GM21381 (cell line): ENCODE results near the gene NOL8.

Experiments used
- ATAC-seq: cut with Tn5 transposase; IDR thresholded peaks from one replicate; pipeline ENCODE4 v1.9.1; 2021; ENCODE audit warnings: mild to moderate bottlenecking, moderate library complexity; ENCODE audit not compliant: unreplicated experiment

The NOL8 gene

DNA sequence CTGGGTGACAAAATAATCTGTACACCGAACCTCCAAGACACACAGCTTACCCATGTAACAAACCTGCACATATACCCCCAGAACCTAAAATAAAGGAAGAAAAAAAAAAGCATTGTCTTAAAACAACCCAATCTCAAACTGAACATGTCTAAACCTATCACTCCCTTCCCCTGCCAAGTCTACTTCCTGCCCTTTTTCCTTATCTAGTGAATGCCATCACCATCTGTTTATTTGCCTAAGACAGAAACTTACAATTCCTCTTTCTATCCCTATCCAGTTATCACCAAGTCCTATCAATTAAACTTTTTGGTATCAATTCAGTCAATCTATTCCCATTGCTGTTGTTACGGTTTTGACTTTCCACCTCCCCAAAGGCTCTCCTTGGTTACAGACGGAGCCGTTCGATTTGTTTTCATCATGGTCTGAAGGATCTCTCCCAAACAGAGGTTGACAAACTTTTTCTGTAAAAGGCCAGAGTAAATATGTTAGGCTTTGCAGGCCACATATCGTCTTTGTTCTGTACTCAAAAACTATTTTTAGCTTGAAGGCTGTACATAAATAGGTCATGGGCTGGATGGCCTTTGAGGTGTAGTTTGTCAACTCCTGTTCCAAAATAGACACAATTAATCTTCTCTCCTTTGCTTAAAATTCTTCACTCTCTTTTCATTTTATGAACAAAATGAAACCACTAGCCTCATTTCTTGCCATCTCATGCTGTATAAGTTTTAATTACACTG lies 12.1 kb downstream of the NOL8 start:
- ATAC-seq = no peak

DNA sequence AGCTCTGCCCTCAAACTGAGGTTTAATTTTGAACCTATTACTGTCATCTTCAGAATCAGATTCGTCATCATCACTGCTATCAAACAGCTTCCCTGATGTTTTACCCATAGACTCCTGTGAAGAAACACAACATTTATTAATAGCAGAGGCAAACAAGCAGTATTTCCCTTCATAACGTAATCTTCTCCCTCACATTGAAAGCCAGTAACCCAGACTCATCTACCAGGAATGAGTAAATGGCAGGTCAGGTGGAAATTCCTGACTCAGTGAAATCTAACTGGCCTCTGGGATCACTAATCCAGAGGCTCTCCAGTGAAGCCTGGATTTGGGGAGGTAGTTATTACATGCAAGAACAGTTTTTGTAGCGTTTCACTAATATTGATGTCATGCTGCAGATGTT lies 14.6 kb downstream of the NOL8 start:
- no peak for ATAC-seq

DNA sequence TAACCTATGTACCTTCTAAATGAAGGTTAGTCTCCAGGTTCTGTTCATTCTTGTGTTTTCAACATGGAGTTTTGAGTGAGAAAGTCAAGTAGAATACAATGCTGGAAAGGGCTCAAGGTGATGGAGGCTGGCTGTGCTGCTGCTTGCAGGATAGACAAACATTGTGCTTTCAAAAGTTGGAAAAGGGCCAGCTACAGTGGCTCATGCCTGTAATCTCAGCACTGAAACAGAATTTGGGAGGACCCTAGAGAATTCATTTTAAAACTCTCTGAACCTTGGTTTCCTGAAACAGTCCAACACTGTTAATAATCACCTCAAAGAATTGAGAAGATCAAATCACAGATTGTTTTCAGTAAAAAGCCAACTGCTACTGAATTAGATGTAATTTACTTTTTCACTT lies 16.3 kb downstream of the NOL8 start:
- ATAC-seq = no peak

DNA sequence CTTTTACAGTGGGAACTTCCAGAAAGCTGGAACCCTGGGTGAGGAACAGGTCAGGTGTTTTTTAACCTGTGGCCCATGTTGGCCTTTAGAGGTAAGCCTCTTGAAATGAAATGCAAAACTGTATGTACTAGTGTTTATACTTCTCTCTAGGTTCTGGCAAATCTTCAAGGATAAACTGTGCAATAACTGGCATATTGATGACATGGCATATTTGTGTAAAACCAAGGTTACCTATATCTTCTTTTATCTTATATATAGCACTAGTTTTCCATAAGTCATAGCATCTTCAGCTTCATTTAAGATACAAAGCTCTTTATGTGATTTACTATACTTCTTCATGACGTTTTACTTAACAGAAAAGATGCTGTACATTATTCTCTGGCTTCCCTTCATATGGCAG lies 24.2 kb downstream of the NOL8 start:
- ATAC-seq = no peak

DNA sequence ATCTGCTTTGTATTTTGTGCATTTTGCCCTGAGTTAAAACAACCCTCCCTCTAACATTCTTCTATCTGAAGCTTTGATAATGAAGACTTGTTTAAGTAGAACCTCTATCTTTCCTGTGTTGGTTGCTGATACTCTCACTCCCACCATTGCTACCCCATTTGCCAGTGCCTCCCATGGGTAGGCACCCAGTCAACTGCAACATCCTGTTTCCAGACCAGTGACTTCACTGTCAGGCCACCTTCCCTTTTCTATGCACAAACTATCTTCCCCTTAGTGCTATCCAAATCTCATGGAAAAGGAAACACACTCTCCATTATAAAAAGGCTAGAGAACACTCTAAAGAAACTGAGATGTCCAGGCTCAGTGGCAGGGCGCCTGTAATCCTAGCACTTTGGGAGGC lies 26.0 kb downstream of the NOL8 start:
- ATAC-seq = no peak

DNA sequence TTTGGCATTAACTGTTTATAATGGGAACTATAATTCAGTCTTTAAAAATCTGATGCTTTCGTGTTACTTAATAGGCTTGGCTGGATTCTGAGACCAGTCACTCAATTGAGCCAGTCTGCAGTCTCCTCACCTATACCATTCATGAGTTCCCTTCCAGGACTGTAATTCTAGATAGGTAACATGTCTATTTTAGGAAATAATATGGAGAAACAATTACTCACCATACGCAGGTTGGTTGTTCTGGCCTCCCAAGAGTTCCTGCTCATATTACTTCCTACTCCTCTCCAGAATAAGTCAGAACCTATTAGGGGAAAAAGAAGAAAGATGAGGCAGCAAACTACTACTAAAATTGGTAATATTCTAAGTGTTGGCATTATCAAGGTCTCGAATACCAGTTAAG lies 27.1 kb downstream of the NOL8 start:
- ATAC-seq = no peak

DNA sequence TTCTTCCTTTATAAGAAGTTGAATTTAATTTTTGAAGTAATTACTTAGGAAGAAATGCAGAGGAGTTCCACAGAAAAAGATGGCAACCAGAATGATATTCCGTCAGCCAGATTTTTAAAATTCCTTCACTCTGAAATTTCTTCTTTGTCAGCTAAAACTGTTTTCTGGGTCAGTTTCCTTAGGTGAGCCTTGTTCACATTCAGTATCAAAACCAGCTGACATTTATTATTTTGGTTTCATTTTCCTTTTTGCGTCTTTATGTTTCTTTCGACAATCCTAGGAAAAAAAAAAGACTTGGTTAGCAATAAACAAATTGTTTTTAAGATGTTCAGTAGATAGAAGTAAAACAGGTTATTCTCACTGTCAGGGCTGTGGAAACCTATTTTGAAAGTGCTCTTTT lies 27.5 kb downstream of the NOL8 start:
- no peak for ATAC-seq

DNA sequence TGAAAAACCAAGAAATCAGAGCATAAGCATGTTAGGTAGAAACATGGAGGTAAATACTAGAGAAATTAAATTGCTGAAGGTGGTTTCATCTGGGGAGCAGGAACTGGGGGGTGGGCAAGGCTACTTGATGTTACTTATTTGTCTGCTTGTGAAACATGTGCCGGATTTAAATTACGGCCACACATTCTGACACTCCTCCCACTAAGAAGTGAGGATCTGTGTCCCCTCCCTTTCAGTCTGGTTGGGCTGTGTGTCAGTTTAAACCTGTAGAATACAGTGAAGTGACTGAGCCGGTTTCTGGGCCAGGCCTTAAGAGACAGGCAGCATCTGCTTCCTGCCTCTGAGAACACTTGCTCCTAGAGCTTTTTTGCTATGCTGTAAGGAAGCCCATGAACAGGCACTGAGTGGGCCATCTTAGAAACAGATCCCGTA lies 29.3 kb downstream of the NOL8 start:
- ATAC-seq = no peak

DNA sequence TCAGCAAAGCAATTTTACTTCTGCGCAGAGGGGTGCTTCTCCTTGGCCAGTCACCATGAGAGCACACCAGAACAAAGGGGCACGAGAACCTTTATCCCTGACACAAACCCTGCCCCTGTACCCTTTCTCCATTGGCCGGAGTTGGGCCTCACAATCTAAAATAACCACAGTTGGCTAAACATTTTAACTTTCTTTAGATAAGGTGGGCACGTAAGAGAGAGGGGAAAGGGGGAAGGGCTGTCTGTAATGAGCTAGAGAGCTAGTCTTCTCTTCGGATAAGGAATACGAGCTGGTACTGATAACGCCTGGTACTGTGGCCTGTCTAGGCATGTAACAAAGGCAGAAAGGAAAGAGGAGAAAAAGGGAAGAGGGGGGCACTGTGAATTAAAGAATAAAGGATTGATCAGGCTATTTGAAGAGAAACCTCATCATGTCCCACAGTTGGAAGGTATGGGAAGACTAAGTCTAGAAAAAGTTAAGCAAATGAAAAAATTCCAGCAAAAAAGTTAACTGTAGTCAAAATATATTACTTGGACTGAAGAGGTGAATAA lies 29.8 kb downstream of the NOL8 start:
- ATAC-seq = no peak

DNA sequence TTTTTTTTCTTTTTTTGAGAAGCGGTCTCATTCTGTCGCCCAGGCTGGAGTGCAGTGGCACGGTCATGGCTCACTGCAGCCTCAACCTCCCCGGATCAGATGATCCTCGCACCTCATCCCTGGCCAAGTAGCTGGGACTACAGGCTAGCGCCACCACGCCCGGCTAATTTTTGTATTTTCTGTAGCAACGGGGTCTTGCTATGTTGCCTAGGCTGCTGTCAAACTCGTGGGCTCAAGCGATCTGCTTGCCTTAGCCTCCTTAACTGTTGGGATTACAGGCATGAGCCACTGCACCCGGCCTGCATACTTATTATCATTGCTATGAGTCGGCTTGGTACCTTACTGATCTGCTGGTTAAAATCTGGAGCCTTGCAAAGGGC lies 30.9 kb downstream of the NOL8 start:
- ATAC-seq = no peak

DNA sequence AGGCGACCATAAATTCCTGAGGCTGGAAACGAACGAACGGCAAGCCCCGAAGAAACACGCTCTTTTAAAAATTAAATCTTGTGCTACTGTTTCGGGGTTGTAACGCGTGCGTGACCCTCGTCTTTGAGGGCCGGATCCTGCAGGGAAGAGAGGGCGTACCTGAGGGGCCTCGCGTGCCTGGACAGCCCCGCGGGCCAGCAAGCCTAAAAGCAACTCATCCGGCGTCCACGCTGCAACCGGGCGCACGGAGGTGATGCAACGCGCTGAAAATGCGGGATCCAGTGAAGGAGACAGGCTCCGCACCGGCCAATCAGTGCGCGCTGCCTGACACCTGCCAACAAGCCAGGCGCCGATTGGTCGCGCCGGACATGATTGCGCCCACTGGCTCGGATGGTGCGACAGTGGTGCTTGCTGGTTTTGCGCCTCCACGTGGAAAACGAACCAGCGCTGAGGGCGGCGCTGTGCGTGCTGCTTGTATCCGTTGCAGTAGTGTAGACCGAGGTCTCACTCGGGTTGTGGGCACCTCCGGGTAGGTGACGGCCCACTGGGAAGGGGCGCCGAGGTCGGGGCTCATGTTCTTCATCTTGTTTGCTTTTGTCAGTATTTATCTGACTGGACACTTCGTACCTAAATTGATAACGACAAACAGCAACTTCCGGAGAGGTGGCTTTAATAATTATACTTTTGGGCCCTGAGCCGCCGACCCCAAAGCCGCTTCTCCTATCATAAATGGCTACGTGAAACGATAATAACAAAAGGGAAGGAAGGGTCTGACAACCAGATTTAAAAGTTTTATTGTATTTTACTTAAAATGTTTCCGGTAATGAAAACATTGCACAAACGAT lies 31.5 kb downstream of the NOL8 start, which contains the start of gene IARS1:
Gene IARS1 (minus strand): TSS at position 246 of the 845 bp plus-strand sequence. CDS start 4,278 bp downstream, outside the sequence.
- ATAC-seq = peak; percentile 96

DNA sequence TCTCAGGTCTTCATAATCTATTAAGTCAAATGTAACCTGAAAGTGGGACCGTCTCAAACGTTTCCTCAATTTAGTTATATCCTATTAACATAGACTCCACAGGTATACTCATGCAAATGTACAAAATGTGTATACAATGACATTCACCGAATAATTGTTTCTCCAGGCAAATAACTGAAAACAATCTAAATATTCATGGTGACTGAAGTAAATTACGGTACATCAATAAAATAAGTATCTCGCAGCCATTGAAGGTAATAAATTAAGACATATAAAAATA lies 32.1 kb downstream of the NOL8 start:
- ATAC-seq = no peak

DNA sequence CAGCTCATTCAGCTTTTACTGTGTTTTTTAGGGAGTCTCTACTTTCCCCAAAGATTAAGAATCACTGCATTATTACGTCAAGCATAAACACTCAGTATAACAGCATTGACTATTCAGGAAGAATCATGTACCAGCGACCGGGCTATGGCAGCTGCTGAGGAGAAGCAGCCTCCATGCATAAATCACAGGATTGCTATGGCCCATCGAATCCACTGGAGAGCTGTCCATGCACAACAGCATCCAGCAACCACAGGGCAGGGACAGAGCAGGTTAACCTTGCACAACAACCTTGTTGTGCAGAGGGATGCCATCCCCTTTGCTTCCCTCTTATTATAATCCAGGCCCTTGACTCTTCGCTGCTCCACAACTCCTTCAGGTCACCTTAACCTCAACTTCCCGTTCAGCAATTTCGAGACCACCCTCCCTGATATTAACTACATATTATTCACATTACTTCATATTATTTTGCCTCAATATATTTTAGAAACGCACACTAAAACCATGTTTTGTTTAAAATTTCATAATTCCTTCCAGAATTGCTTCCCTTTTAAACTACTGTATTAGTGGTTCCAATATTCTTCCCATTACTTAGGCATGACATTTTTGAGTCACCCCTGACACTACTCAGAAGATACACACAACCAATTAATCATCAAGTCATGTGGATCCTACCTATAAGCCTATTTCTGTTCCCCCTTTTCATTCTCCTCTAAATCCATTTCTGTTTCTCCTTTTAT lies 32.6 kb downstream of the NOL8 start:
- ATAC-seq = no peak

DNA sequence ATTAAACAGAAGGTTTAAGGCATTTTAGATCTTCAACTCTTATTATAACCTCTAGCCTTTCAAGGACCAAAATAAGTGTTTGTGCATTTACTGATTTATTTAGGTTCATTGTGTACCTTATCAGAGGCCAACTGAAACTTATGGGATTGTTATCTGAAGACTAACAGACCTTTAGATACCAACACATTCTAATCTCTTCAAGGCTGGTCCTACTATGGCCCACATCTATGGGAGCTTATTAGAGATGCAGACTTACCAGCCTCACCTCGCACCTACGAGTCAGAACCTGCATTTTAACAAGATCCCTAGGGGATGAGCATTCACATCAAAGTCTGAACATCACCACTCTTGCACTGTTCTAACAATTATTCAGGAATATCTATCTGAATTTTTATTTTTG lies 33.6 kb downstream of the NOL8 start:
- no peak for ATAC-seq

DNA sequence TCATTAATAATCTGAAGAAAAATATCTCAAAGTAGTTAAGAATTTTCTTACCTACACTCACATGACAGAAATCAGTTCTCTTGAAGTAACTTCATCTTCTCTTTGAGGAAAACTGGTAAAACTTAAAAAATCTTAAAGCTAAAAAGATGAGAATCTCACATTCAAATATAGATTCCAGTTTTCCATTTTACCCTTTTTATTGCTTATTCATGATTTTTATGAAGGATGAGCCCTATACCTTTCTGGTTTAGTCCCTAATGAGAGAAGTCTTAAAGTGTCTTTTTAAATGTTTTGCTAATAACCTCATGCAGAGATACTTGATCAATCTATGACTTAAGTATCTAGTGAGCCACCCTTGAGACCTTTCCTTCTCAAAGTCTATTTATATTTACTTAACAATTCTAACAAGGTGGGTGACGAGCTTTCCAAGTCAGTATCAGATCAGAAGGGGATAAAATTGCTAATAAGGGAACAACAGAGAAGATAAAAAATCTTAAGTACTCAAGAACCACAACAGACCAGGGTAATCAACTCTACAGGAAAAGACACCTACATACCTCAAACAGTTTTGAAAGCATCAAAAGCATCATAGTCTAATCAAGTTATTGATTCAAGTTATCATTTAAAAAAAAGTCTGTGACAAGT lies 34.2 kb downstream of the NOL8 start:
- no peak for ATAC-seq

DNA sequence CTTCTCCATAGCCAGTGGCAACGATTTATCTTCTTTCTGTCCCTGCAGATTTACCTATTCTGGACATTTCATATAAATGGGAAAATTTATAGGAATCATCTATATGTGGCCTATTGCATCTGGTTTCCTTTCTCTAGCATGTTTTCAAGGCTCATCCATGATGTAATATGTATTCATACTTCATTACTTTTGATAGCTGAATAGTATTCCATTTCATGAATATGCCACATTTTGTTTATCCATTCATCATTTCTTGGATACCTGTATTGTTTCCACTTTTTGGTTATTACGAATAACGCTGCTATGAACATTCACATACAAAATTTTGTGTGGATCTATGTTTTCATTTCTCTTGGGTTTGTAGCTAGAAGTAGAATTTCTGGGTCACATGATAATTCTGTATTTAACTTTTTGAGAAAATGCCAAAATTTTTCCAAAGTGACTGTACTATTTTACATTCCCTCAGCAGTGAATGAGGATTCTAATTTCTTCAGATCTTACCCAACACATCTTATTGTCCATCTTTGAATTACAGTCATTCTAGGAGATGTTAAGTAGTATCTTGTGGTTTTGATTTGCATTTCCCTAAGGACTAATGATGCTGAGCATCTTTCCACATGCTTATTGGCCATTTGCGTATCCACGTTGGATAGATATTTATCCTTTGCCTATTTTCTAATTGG lies 35.3 kb downstream of the NOL8 start:
- ATAC-seq = no peak

DNA sequence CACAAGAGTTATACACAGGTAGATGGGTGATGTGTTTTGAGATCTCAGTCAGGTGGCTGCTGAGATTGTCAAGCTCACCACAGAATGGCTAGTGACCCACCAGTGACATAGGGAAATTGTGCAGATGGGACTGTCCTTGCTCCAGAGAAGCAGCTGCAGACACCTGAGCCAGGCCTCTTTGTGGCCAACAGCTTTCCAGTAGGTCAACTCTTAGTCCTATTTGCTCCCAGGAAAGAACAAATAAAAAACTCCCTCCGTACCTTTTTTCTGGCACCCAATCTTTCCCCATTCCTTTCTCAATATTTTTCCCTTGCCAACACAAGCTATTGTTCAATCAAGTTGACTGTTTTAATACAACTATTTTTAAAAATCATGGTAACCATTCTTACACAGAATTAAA lies 45.8 kb downstream of the NOL8 start:
- ATAC-seq = no peak

DNA sequence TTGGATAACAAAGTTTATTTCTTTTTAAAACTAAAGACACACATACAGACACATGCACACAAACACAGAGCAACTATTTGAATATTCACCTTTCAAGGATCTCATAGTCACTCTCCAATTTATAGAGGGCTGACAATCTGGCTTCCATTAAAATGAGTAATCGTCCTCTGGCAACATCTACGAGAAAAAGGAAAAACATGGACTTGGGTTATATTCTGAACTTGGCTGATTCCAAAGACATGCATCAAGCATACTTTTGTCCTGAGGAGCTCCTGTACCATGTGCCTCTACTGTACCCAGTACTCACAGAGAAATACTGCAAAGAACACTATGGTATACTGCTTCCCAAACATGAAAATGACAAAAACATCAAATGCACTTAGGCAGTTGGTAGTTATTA lies 47.0 kb downstream of the NOL8 start:
- no peak for ATAC-seq

DNA sequence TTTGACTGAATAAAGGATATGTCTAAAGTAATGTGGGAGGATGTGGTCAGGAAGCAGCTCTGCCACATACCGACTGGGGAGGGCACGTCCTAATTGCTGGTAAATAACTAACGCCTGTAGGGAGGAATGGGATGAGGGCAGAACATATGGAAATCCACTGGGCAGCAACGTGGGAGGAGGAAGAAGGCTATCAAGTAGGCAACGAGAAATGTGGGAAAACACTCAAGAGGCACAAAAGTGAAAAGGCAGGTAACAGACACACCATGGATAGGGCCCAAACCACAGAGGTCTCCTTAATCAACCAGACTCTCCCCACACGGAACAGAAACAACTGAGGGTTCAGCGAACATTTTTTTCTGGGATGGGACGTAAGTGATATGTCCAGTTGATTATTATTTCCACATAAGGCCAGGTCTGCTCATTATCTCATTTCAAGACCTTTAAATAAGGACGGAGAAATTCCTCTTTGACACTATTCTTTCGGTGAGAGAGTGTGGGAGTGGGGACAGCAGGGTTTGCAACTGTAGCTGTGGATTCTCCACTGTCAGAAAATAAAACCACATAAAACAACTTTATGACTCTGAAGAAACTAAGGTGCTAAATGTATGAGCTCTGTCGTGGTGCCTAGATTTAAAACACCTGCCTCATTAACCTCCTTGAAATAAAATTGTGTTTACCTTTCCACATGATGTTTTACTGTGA lies 48.7 kb downstream of the NOL8 start:
- ATAC-seq = no peak

DNA sequence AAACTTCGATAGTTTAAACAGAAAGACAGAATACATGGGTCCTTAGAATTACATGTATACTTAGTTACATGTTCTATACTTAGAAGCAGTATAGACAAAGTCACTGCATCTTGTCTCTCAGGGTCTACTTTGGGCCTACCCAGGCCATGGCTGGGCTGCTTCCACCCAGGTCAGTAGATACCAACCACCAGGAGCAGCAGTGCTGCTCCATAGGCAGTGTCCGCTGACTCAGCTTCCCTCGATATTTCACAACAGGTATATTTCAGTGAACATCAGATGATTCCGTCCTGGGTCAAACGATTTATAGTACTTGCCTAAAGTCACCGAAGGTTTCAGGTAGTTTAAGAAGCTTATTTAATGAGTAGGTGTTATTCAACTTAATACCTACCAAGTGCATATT lies 49.6 kb downstream of the NOL8 start:
- ATAC-seq = no peak
